ENCODE data around the gene C21orf58. TPM values are rescaled to one million over a fixed set of nuclear protein-coding genes. Genes with fewer than 3 reads are reported as not detected.
A peak's percentile ranks its signal among the peaks of the same experiment; 100 is the strongest.

Gene C21orf58
- total RNA-seq, 6 experiments from 2014 or later = 1.00 to 2.4 (median 1.4) TPM

DNA sequence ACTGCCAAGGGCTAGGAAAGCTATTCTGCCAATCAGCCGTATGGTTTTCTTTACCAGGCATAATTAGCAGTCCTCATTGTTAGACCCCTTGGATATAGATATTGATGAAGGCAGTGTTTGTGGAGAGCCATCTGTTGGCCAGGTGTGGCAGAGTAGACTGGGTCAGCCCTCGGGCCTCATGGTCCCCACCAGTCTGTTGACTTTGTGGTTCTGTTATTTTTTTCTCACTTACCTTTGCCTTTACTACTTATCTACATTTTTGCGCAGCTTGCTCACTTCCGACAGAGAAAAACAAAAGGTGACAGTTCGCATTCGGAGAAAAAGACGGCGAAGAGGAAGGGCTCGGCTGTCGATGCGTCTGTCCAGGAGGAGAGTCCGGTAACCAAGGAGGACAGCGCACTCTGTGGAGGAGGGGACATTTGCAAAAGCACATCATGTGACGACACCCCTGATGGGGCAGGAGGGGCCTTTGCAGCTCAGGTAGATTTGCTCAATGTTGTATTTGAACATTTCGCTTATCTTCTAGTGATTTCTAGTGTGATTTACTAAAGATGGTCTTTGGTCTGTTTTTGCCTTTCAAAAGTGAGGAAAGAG is 2.5 kb upstream of the C21orf58 start:
- Histone ChIP-seq H3K27me3 (no peaks in the 10 kb centered on the region), H3K9me3 (no peaks in the 10 kb centered on the region), H3K4me3 (no peak overlapping the region), H3K36me3 (peaks cover 0 to 13% (median 0%) of the 10 kb centered on the region in 4 donors), H3K27ac (no peak overlapping the region), H3K4me1 (peaks cover 0 to 18% (median 8%) of the 10 kb centered on the region in 4 donors)
- 95% methylated on average over 15 of the region's 15 CpGs for WGBS (ENCODE audit: insufficient coverage, low coverage, low lambda C conversion rate, missing lambda C conversion rate)
- DNase-seq (no peak), ATAC-seq (no peak)
- no peak for TF ChIP-seq CTCF (IDR thresholded peaks at IDR 0.05)
- no peak for TF ChIP-seq POLR2A (IDR thresholded peaks at IDR 0.05)
- intact Hi-C loops (cut with DNase I) = no loop called here

DNA sequence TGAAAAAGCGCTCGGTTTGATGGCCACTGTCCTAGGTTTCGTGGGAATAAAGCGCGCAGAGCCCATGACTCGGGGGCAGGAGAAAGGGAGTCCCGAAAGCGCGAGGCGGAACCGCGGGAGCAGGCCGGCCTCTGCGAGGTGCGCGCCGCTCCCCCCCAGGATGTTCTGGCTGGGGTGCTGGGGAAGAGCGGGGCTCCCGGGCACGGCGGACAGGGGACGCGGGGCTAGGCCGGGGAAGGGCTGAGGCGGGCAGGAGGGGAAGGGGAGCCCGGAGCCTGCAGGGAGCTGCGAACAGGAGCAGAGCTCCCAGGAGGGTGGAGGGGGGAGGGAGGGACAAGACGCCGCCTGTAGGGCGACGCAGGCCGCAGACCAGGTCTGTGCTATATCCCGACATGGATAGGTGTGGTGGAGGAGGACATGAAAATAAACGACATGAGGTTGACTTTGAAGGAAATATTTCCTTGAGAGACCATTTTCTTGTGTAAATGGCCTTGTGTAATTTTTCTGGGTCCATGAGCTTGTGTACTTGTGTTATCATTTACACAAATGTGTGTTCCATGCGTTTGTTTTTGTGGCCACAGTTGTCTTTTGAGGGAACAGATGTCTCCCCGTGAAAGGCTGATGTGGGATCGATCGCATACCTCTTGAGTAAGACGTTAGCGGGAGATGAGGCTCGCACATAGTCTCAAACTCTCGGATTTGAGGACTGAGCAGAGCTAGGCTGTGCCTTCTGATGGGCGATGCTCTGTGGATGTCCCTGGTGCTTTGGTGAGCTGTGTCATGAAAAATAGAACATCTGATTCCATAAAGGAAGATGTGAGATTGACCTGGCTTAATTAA is 1.6 kb upstream of the C21orf58 start:
- intact Hi-C loops (cut with DNase I) = no loop called here
- Histone ChIP-seq H3K4me3 (peak overlapping the region; percentile 97 to 100 (median 98)), H3K4me1 (peaks cover 0 to 18% (median 8%) of the 10 kb centered on the region in 4 donors), H3K36me3 (peaks cover 0 to 13% (median 0%) of the 10 kb centered on the region in 4 donors), H3K9me3 (no peaks in the 10 kb centered on the region), H3K27me3 (no peaks in the 10 kb centered on the region), H3K27ac (peak overlapping the region; percentile 11 to 94 (median 33))
- peak in 2 of 4 donors; percentile 6 to 16 for ATAC-seq
- TF ChIP-seq POLR2A (IDR thresholded peaks at IDR 0.05) (no peak), CTCF (IDR thresholded peaks at IDR 0.05) (peak in 3 of 4 donors; percentile 5 to 20 (median 10))
- peak; percentile 53 to 60 (median 57) for DNase-seq
- WGBS (ENCODE audit: insufficient coverage, low coverage, low lambda C conversion rate, missing lambda C conversion rate) = 23% methylated on average over 20 of the region's 43 CpGs

GRCh38 chr21:46324390-46325072 is 861 bp upstream of the C21orf58 start:
- intact Hi-C loops (cut with DNase I) = no loop called here
- H3K27me3 ChIP-seq = no peaks in the 10 kb centered on the region
- peak in 2 of 4 donors; percentile 14 to 17 for TF ChIP-seq CTCF (IDR thresholded peaks at IDR 0.05)
- peak; percentile 6 for TF ChIP-seq POLR2A (IDR thresholded peaks at IDR 0.05)
- H3K4me1 ChIP-seq = peaks cover 0 to 18% (median 8%) of the 10 kb centered on the region in 4 donors
- 0% methylated on average over 2 of the region's 98 CpGs for WGBS (ENCODE audit: insufficient coverage, low coverage, low lambda C conversion rate, missing lambda C conversion rate)
- peak; percentile 76 to 89 (median 83) for ATAC-seq
- H3K4me3 ChIP-seq = peak overlapping the region; percentile 97 to 100 (median 98)
- peak overlapping the region; percentile 93 to 96 (median 94) for H3K27ac ChIP-seq
- peaks cover 0 to 8% (median 0%) of the 10 kb centered on the region in 4 donors for H3K36me3 ChIP-seq
- DNase-seq = peak; percentile 91 to 93 (median 91)
- no peaks in the 10 kb centered on the region for H3K9me3 ChIP-seq

DNA sequence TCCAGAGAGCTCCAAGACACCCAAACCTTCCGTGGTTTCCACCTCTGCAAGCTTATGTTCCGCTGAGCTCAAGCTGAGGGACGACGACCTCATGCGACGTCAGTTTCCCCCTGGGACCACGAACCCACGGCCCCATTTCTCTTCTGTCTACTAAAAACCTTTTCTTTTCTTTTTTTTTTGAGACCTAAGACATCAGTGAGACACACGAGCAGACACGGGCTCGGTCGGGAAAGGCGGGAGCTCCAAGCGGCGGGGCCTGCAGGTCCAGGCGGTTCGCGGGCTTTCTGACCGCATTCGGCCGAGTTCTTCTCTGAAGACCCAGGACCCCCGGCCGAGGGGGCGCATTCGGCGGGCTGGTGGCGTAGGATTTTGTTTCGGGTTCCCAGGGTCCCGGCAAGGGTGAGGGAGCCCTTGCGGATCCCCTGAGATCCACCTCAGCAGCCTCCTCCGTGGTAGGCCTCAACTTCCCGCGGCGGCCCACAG is 402 bp downstream of the C21orf58 start:
- no peaks in the 10 kb centered on the region for H3K27me3 ChIP-seq
- H3K4me1 ChIP-seq = peaks cover 0 to 18% (median 8%) of the 10 kb centered on the region in 4 donors
- no peaks in the 10 kb centered on the region for H3K9me3 ChIP-seq
- peak overlapping the region; percentile 97 to 100 (median 98) for H3K4me3 ChIP-seq
- WGBS (ENCODE audit: insufficient coverage, low coverage, low lambda C conversion rate, missing lambda C conversion rate) = 2% methylated on average over 28 of the region's 34 CpGs
- ATAC-seq (no peak), DNase-seq (peak in 1 of 3 donors; percentile 54)
- H3K27ac ChIP-seq = no peak overlapping the region
- TF ChIP-seq CTCF (IDR thresholded peaks at IDR 0.05) (no peak), POLR2A (IDR thresholded peaks at IDR 0.05) (no peak)
- intact Hi-C loops (cut with DNase I) = no loop called here
- peaks cover 0 to under 1% (median 0%) of the 10 kb centered on the region in 4 donors for H3K36me3 ChIP-seq
